ENCODE results near the gene GPR55.

DNA sequence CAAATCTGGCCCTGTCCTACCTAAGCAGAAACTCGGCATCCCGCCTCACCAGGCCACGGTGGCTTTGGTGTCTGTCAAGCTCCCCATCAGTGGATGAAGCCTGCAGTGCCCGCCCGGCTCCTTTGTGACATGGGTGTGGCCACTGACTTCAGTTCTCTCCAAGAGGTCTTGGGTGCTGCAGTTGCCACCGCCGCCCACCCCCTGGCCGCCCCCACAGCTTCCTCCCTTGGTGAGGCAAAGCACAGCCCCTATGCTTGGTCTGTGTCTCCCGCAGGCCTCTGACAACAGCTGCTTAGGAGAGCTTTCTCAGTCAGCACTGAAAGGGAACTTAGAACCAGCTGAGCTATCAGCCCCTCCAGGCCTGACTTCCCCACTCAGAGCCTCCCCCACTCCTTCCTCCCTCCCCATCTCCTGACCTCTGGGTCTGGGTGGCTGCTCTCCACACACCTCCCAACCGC, 22.9 kb upstream of the GPR55 start:
- TF ChIP-seq, protein P1, sequence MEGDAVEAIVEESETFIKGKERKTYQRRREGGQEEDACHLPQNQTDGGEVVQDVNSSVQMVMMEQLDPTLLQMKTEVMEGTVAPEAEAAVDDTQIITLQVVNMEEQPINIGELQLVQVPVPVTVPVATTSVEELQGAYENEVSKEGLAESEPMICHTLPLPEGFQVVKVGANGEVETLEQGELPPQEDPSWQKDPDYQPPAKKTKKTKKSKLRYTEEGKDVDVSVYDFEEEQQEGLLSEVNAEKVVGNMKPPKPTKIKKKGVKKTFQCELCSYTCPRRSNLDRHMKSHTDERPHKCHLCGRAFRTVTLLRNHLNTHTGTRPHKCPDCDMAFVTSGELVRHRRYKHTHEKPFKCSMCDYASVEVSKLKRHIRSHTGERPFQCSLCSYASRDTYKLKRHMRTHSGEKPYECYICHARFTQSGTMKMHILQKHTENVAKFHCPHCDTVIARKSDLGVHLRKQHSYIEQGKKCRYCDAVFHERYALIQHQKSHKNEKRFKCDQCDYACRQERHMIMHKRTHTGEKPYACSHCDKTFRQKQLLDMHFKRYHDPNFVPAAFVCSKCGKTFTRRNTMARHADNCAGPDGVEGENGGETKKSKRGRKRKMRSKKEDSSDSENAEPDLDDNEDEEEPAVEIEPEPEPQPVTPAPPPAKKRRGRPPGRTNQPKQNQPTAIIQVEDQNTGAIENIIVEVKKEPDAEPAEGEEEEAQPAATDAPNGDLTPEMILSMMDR (IDR thresholded peaks at IDR 0.05), result no peak
- no peak for TF ChIP-seq POLR2A (IDR thresholded peaks at IDR 0.05)
- no peak for TF ChIP-seq POLR2AphosphoS5 (IDR thresholded peaks at IDR 0.05)

Data from stomach (tissue), 4 donors.